HFF-Myc (cell line): ENCODE measurements around the gene ADARB2.

ENCODE experiments used
- DNase-seq: peaks from one replicate; pipeline ENCODE4 v3.0.0-alpha.2; 2011; ENCODE audit warnings: low read depth; ENCODE audit errors: extremely low read depth
- H3K4me3 ChIP-seq: replicated peaks from 2 replicates; pipeline ENCODE4 v1.5.1; 2011; ENCODE audit warnings: low read depth, mild to moderate bottlenecking, control low read depth, low read length
- CTCF ChIP-seq: IDR thresholded peaks from 2 replicates; pipeline ENCODE4 v1.5.1; 2012; ENCODE audit warnings: mild to moderate bottlenecking, low read depth, low read length, control low read depth; ENCODE audit errors: missing control alignments

ADARB2 gene

GRCh38 chr10:1736972-1737221 is 428 bp downstream of the ADARB2 start:
- no peak for TF ChIP-seq CTCF
- DNase-seq, result no peak
- H3K4me3 ChIP-seq, result no peak overlapping the region

DNA sequence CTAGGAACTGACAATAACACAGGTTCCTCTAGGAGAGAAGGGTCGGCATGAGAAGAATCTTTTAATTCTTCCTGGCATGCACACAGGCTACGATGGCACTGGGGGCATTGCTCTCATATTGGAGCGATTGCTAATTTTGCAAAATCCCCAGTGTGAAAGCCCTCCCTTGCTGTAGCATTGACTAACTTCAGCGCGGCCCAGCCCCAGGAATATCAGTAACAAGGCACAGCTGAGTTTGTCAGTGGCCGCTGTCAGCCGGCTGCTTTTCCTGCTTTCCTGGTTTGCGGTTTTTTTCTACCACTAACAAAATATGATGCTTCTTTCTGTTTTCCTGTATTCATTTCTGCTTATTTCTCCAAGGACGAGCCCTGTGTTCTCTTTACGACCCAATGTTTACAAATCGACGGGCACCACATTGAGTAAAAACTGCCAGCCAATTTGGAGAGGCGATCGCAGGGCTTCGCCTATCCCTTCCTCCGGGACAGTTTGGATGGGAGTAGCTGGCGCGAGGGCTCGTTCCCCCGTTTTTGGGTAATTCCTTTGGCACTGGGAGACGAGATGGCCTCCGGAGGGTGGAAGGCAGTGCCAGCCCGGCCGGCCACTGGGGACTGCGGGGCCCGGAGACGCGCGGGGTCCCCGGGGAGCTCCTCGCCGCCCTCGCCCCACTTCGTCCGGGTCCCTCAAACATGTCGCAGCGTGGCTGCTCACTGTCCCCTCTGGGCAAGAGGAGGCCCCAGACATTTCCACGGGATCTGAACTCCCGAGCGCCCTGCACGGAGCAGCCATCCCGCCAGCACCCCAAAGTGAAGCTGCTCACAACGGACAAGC is 967 bp downstream of the ADARB2 start:
- H3K4me3 ChIP-seq, result no peak overlapping the region
- TF ChIP-seq CTCF, result no peak
- DNase-seq, result no peak

DNA sequence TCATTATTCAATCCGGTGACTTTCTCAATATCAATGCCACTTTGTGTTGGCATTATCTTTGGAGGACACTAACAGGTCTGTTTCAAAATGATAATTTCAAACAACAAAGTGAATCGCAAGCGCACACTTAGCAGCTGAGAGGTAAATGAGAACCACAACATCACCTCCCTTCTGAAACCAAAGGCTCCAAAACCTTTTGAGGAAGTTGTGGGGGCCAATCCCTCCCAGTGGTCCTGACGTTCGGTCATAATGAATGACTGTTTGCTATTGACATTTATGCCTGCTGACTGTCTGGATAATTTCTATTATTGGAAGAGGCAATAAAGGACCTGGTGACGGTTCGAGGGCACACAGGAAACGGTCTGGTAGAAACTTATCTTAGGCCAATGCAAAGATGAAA is 1.8 kb downstream of the ADARB2 start:
- H3K4me3 ChIP-seq, result no peak overlapping the region
- no peak for TF ChIP-seq CTCF
- DNase-seq, result no peak

DNA sequence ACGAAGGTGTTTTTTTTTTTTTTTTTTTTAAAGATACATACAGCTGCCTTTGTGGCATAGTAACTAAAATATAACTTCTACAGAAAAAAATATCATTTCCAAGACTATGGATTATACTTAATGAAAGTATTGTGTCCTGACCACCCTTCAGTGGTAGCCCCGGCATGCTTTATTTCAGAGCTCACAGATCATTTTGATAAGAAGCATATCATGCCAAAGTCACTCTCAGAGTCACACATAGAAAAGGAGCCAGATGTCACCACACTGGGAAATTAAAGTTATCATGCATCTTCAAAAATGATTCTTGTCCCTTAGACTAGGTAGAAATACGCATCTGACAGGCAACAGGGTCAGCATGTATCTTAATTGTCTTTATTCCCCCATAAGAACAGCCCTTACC is 3.0 kb downstream of the ADARB2 start:
- no peak overlapping the region for H3K4me3 ChIP-seq
- no peak for DNase-seq
- TF ChIP-seq CTCF, result no peak

DNA sequence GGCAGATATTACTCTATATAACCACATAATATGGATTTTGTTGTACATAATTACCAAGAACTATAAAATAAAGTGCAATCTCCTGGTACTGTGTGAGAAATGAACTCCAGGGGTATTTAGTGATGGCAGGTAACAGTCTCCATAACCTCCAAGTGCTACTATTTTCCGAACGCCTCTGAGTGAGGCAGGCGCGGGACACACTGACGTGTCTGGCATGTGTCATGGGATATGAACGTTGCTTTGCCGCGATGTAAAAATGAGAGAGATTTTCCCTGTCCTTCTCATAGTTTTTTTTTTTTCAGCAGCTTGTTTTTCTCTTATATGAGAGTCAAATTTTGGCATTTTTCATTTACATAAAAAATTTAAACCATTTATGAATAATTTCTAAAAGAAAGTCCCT is 3.6 kb downstream of the ADARB2 start:
- H3K4me3 ChIP-seq, result no peak overlapping the region
- TF ChIP-seq CTCF, result no peak
- DNase-seq, result no peak

GRCh38 chr10:1732564-1732996 is 4.7 kb downstream of the ADARB2 start:
- no peak for TF ChIP-seq CTCF
- H3K4me3 ChIP-seq, result no peak overlapping the region
- no peak for DNase-seq

- no peak for DNase-seq
- no peak overlapping the region for H3K4me3 ChIP-seq
Observed at GRCh38 chr10:1731592-1731991, 5.7 kb downstream of the ADARB2 start.

More at GRCh38 chr10:1731592-1731991, 5.7 kb downstream of the ADARB2 start:
- no peak for TF ChIP-seq CTCF
